ENCODE results near the gene C19orf12. TPM values are rescaled to one million over a fixed set of nuclear protein-coding genes. Genes with fewer than 3 reads are reported as not detected.

Gene C19orf12
- total RNA-seq, 3 donors from 2014 or later (not counting 1 experiment from before 2014, with no cell fraction given) = 33.1 to 52.6 (median 47.5) TPM

DNA sequence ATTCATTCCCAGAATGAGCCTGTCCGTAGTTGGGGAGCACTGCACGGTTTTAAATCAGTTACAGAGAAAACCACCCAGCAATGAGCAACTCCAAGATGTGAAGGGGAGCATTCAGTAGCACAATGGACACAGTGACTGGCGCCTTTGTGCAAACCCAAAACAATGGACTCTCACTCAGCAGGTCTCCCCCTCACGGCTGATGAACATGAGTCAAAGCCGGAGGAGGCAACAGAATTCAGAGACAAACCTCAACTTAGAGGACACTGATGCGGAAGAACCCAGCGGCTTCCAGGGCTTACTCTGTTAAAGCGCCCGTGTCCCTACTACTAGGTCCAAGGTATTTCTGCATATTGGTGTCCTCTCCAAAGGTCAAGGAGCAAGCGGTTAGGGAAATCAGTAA lies 32.1 kb downstream of the C19orf12 start:
- H3K27ac Mint-ChIP-seq = peak overlapping the region; percentile 36 to 86
- H3K4me3 Mint-ChIP-seq = no peak overlapping the region
- ATAC-seq = no peak

DNA sequence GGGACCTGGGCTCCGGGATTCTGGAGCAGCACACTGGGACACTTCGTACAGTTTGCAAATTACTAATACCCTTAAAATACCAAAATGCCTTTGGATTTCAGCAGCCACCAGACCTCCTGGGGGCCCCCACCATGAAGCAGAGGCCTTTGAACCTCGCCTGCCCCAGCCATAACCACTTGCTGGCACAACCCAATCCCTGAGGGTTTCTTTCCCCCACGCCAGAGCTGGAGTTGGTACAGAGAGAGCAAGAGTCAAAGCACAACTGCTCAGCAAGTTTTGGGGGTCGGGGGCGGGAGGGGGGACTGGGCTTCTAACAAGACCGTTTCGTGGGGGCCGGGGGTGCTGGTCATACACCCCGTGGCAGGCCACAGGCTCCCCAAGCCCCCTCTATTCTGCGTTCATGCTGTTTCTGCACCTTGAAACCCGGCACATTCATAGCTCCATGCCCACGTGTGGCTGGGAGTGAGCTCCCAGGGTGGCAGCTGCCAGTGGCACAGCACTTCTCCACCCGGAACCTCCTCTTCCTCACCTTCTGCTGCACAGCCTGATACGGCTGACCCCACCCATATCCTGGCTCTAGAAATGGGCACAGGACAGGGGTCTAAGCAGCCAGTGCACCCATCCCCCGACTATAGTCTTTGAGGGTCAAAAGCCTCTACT lies 32.7 kb downstream of the C19orf12 start:
- 79% methylated on average over 15 of the region's 16 CpGs for WGBS (ENCODE audit: insufficient coverage)
- Histone ChIP-seq H3K27ac (ENCODE audit: low read length) (peak overlapping the region; percentile 5), H3K27me3 (ENCODE audit: control insufficient read depth, insufficient read depth, low read length) (no peaks in the 10 kb centered on the region), H3K4me3 (ENCODE audit: low read length) (no peak overlapping the region), H3K4me1 (ENCODE audit: control insufficient read depth, insufficient read depth, low read length) (peaks cover 59% of the 10 kb centered on the region), H3K9me3 (ENCODE audit: control insufficient read depth, insufficient read depth, low read length) (no peaks in the 10 kb centered on the region), H3K36me3 (ENCODE audit: control insufficient read depth, insufficient read depth, low read length) (peaks cover 12% of the 10 kb centered on the region)
- H3K27me3 Mint-ChIP-seq (ENCODE audit: low read depth in 2 of 2) = no peaks in the 10 kb centered on the region
- no peak for ATAC-seq
- TF ChIP-seq, protein P1, sequence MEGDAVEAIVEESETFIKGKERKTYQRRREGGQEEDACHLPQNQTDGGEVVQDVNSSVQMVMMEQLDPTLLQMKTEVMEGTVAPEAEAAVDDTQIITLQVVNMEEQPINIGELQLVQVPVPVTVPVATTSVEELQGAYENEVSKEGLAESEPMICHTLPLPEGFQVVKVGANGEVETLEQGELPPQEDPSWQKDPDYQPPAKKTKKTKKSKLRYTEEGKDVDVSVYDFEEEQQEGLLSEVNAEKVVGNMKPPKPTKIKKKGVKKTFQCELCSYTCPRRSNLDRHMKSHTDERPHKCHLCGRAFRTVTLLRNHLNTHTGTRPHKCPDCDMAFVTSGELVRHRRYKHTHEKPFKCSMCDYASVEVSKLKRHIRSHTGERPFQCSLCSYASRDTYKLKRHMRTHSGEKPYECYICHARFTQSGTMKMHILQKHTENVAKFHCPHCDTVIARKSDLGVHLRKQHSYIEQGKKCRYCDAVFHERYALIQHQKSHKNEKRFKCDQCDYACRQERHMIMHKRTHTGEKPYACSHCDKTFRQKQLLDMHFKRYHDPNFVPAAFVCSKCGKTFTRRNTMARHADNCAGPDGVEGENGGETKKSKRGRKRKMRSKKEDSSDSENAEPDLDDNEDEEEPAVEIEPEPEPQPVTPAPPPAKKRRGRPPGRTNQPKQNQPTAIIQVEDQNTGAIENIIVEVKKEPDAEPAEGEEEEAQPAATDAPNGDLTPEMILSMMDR (IDR thresholded peaks at IDR 0.05) = no peak
- no peak for DNase-seq
- peak overlapping the region; percentile 4 for H3K4me3 Mint-ChIP-seq
- H3K36me3 Mint-ChIP-seq = no peaks in the 10 kb centered on the region
- peak overlapping the region; percentile 36 to 86 for H3K27ac Mint-ChIP-seq
- intact Hi-C loops (cut with micrococcal nuclease) = no loop called here
- H3K9me3 Mint-ChIP-seq = no peaks in the 10 kb centered on the region
- H3K4me1 Mint-ChIP-seq = peaks cover 63 to 75% of the 10 kb centered on the region in 2 donors

More for the DNA sequence above, 32.1 kb downstream of the C19orf12 start:
- H3K36me3 Mint-ChIP-seq = no peaks in the 10 kb centered on the region
- Histone ChIP-seq H3K27ac (ENCODE audit: low read length) (no peak overlapping the region), H3K4me3 (ENCODE audit: low read length) (no peak overlapping the region), H3K27me3 (ENCODE audit: control insufficient read depth, insufficient read depth, low read length) (no peaks in the 10 kb centered on the region), H3K9me3 (ENCODE audit: control insufficient read depth, insufficient read depth, low read length) (no peaks in the 10 kb centered on the region), H3K36me3 (ENCODE audit: control insufficient read depth, insufficient read depth, low read length) (peaks cover 8% of the 10 kb centered on the region), H3K4me1 (ENCODE audit: control insufficient read depth, insufficient read depth, low read length) (peaks cover 53% of the 10 kb centered on the region)
- no peaks in the 10 kb centered on the region for H3K9me3 Mint-ChIP-seq
- intact Hi-C loops (cut with micrococcal nuclease) = no loop called here
- peaks cover 61 to 77% of the 10 kb centered on the region in 2 donors for H3K4me1 Mint-ChIP-seq
- H3K27me3 Mint-ChIP-seq (ENCODE audit: low read depth in 2 of 2) = no peaks in the 10 kb centered on the region
- TF ChIP-seq, protein P1 (IDR thresholded peaks at IDR 0.05) = no peak
- 97% methylated on average over 10 of the region's 10 CpGs for WGBS (ENCODE audit: insufficient coverage)
- no peak for DNase-seq

DNA sequence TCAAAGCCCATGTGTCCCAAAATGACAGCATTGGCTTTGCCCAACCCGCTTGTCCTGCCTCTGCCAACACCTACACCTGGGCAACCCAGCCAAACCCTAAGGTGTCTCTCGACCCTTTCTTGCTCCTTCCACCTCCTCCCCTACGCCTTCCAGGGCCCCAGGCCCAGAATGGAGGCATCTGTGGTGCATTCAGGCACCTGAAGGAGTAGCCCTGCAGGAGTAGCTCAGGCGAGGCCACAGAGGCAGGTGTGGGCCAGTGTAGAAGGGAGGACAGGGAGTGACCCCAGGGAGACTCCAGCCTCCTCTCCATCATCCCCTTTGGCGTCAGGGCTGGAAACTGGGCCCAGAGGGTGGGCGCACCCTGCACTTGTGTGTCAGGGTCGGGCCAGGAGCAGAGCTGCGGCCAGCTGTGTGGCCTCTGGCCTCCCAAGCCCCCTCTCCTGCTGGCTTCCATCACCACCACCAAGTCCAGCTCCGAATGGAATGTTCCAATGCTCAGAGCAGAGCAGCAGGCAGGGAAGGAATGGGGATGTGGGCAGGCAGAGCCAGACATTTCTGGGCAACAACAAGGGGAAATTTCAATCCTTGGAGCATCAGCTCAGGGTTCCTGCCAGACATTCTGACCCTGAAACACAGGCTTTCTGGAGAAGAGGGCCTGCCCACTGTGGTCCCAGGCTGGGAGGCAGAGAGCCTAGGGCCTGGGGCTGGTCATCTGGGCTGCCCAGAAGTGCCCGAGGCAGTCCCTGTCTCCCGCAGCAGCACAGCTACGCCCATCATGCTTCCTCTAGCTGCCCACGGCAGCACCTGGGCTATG lies 33.4 kb downstream of the C19orf12 start:
- ATAC-seq (no peak), DNase-seq (no peak)
- TF ChIP-seq, protein P1 (IDR thresholded peaks at IDR 0.05) = no peak
- H3K4me3 ChIP-seq (ENCODE audit: low read length) = no peak overlapping the region
- peaks cover 66% of the 10 kb centered on the region for H3K4me1 ChIP-seq (ENCODE audit: control insufficient read depth, insufficient read depth, low read length)
- H3K27ac ChIP-seq (ENCODE audit: low read length) = peak overlapping the region; percentile 5
- H3K4me1 Mint-ChIP-seq = peaks cover 64 to 76% of the 10 kb centered on the region in 2 donors
- no peaks in the 10 kb centered on the region for H3K9me3 Mint-ChIP-seq
- intact Hi-C loops (cut with micrococcal nuclease) = loop anchor here (2.0 kb wide), 2 partner anchors 15 to 59 kb away; no protein-coding TSS in a partner anchor
- H3K27me3 Mint-ChIP-seq (ENCODE audit: low read depth in 2 of 2) = no peaks in the 10 kb centered on the region
- H3K36me3 Mint-ChIP-seq = no peaks in the 10 kb centered on the region
- H3K36me3 ChIP-seq (ENCODE audit: control insufficient read depth, insufficient read depth, low read length) = peaks cover 19% of the 10 kb centered on the region
- no peaks in the 10 kb centered on the region for H3K9me3 ChIP-seq (ENCODE audit: control insufficient read depth, insufficient read depth, low read length)
- H3K4me3 Mint-ChIP-seq = peak overlapping the region; percentile 87
- H3K27ac Mint-ChIP-seq = peak overlapping the region; percentile 86 to 98
- WGBS (ENCODE audit: insufficient coverage) = 85% methylated on average over 13 of the region's 13 CpGs
- no peaks in the 10 kb centered on the region for H3K27me3 ChIP-seq (ENCODE audit: control insufficient read depth, insufficient read depth, low read length)
